Panc1 (cell line): ENCODE measurements around the gene C11orf54. TPM values are rescaled to one million over a fixed set of nuclear protein-coding genes. Genes with fewer than 3 reads are reported as not detected.

ENCODE experiments used
- ATAC-seq: fragments of 200-7000 bp; cut with Tn5 transposase; 2 replicates; pipeline ENCODE4 v1.9.1; 2020; ENCODE audit warnings: mild to moderate bottlenecking, moderate library complexity
- BruUV-seq: library from RNA; stranded (reverse); fragments of 400-500 nt; replicated peaks from 2 replicates; lab custom pipeline; 2021; lab: Mats Ljungman, UMichigan
- CTCF ChIA-PET: fragments of 300-600 bp; sonication (Branson Sonifier 250); formaldehyde crosslinking; loops from one replicate; lab custom pipeline; 2022; ENCODE audit warnings: antibody characterized with exemption; lab: Charles Lee
- POLR2A ChIA-PET: fragments of 300-600 bp; sonication (Branson Sonifier 250); formaldehyde crosslinking; loops from one replicate; lab custom pipeline; 2022; ENCODE audit warnings: antibody characterized with exemption; lab: Charles Lee
- DNase-seq: peaks from one replicate; pipeline ENCODE4 v3.0.0-alpha.2; 2010; ENCODE audit warnings: low read depth, low spot score
- H3K27ac ChIP-seq: 2 replicates; pipeline ENCODE4 v1.5.1; 2011; ENCODE audit warnings: mild to moderate bottlenecking, low read length, inconsistent platforms
- H3K27me3 ChIP-seq: fragments of 200-500 bp; sonication (Bioruptor generic); 2 replicates; pipeline ENCODE4 v1.6.0; 2014; ENCODE audit warnings: low read length, inconsistent platforms; ENCODE audit not compliant: control insufficient read depth, insufficient read depth
- H3K36me3 ChIP-seq: fragments of 200-500 bp; sonication (Bioruptor generic); 2 replicates; pipeline ENCODE4 v1.5.1; 2014; ENCODE audit warnings: inconsistent platforms, mild to moderate bottlenecking, low read length, moderate library complexity; ENCODE audit not compliant: control insufficient read depth, insufficient read depth
- H3K4me1 ChIP-seq: 2 replicates; pipeline ENCODE4 v1.5.1; 2011; ENCODE audit warnings: inconsistent platforms, mild to moderate bottlenecking, low read length, moderate library complexity; ENCODE audit not compliant: control insufficient read depth, insufficient read depth
- H3K4me3 ChIP-seq, 2 experiments: 2 replicates each; pipeline ENCODE4 v1.5.1; 2011 to 2012; ENCODE audit warnings: low read depth in 2 of 2, low read length in 2 of 2, mild to moderate bottlenecking in 2 of 2, inconsistent platforms in 1 of 2, moderate library complexity in 1 of 2
- H3K9me3 ChIP-seq: fragments of 200-500 bp; sonication (Bioruptor generic); 2 replicates; pipeline ENCODE4 v1.5.1; 2014; ENCODE audit warnings: low read depth, mild to moderate bottlenecking, inconsistent platforms, low read length, moderate library complexity; ENCODE audit not compliant: control insufficient read depth, insufficient read depth
- POLR2AphosphoS5 ChIP-seq: IDR thresholded peaks from 2 replicates; pipeline ENCODE4 v1.6.1; 2012; ENCODE audit warnings: mild to moderate bottlenecking, low read depth, low read length, moderate library complexity
- SIN3A ChIP-seq: IDR thresholded peaks from 2 replicates; pipeline ENCODE4 v1.6.1; 2012; ENCODE audit warnings: low read depth, mild to moderate bottlenecking, low read length, moderate library complexity, borderline replicate concordance; ENCODE audit not compliant: insufficient read depth
- TCF7L2 ChIP-seq: IDR thresholded peaks from 2 replicates; pipeline ENCODE4 v1.6.1; 2011; ENCODE audit warnings: mild to moderate bottlenecking, low read depth, low read length, inconsistent platforms
- in situ Hi-C: cut with HindIII; loops from 2 replicates; pipeline ENCODE4 v1.10.0; 2016; ENCODE audit warnings: low sequenced_read_pairs, low pct_unique_long_range_greater_than_20kb
- intact Hi-C: fragments of 100-400 bp; cut with micrococcal nuclease; formaldehyde crosslinking; loops from one replicate; pipeline ENCODE4 v1.10.0; 2022; ENCODE audit not compliant: unreplicated experiment
- total RNA-seq: library from RNA; stranded (reverse); gene quantifications from one replicate; pipeline ENCODE4 v1.2.1, GENCODE V29; 2021; ENCODE audit not compliant: unreplicated experiment
- TF ChIP-seq, protein P1 (sequence below): fragments of 450-650 bp; IDR thresholded peaks from 2 replicates; pipeline ENCODE4 v1.5.1; 2017; ENCODE audit warnings: mild to moderate bottlenecking
- TF ChIP-seq, protein P2 (sequence below), 2 experiments: IDR thresholded peaks; 2 replicates each; pipeline ENCODE4 v1.6.1; 2011 to 2012; ENCODE audit warnings: low read depth in 2 of 2, control low read depth in 1 of 2, low read length in 1 of 2, mild to moderate bottlenecking in 1 of 2, moderate library complexity in 1 of 2; ENCODE audit not compliant: insufficient read depth in 1 of 2

C11orf54 gene
- total RNA-seq, 1 experiment from 2014 or later: 31.0 TPM

DNA sequence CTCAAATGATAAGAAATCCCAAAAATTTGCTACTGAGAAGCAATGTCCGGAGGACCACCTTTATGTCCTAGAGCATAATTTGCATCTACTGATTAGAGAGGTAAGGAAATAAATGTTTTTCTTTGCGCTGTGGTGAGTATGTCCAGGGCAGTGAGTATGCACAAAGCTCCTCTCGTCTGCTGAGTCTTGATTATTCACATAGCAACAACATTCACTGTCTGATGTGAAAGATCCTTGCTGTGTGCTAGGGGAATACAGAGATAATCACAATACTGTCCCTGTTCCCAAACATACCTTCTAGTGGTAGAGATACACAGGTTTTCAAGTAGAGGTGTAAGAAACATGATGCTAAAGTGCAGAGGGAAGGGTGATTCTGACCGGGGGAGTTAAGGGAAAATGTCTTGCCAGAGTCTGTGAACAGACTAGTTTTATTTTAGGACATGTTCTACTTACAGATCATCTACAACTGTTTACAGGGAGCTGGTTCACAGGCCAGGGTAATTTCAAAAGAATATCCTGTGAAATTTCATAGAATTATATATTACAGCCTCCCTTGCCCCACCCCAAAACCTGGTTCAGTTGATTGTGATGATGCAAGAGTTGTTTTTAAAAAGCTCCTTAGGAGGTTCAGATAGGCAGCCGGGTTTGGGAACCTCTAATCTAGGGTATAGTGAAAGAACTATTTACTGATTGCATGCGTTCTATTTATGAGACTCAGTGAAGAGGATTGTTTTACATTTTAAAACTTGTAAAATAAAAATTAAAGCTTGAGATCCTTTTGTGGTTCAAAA lies 55.2 kb downstream of the C11orf54 start:
- POLR2A ChIA-PET: no interaction called here
- H3K36me3 ChIP-seq: peaks cover 61% of the 10 kb centered on the region
- no peaks in the 10 kb centered on the region for H3K27me3 ChIP-seq
- no TSS peak for BruUV-seq
- H3K9me3 ChIP-seq: no peaks in the 10 kb centered on the region
- CTCF ChIA-PET: no interaction called here
- intact Hi-C loops: no loop called here
- DNase-seq: no peak
- TF ChIP-seq TCF7L2: no peak
- TF ChIP-seq SIN3A: no peak
- TF ChIP-seq, protein P1, sequence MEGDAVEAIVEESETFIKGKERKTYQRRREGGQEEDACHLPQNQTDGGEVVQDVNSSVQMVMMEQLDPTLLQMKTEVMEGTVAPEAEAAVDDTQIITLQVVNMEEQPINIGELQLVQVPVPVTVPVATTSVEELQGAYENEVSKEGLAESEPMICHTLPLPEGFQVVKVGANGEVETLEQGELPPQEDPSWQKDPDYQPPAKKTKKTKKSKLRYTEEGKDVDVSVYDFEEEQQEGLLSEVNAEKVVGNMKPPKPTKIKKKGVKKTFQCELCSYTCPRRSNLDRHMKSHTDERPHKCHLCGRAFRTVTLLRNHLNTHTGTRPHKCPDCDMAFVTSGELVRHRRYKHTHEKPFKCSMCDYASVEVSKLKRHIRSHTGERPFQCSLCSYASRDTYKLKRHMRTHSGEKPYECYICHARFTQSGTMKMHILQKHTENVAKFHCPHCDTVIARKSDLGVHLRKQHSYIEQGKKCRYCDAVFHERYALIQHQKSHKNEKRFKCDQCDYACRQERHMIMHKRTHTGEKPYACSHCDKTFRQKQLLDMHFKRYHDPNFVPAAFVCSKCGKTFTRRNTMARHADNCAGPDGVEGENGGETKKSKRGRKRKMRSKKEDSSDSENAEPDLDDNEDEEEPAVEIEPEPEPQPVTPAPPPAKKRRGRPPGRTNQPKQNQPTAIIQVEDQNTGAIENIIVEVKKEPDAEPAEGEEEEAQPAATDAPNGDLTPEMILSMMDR: no peak
- TF ChIP-seq, protein P2, sequence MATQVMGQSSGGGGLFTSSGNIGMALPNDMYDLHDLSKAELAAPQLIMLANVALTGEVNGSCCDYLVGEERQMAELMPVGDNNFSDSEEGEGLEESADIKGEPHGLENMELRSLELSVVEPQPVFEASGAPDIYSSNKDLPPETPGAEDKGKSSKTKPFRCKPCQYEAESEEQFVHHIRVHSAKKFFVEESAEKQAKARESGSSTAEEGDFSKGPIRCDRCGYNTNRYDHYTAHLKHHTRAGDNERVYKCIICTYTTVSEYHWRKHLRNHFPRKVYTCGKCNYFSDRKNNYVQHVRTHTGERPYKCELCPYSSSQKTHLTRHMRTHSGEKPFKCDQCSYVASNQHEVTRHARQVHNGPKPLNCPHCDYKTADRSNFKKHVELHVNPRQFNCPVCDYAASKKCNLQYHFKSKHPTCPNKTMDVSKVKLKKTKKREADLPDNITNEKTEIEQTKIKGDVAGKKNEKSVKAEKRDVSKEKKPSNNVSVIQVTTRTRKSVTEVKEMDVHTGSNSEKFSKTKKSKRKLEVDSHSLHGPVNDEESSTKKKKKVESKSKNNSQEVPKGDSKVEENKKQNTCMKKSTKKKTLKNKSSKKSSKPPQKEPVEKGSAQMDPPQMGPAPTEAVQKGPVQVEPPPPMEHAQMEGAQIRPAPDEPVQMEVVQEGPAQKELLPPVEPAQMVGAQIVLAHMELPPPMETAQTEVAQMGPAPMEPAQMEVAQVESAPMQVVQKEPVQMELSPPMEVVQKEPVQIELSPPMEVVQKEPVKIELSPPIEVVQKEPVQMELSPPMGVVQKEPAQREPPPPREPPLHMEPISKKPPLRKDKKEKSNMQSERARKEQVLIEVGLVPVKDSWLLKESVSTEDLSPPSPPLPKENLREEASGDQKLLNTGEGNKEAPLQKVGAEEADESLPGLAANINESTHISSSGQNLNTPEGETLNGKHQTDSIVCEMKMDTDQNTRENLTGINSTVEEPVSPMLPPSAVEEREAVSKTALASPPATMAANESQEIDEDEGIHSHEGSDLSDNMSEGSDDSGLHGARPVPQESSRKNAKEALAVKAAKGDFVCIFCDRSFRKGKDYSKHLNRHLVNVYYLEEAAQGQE (IDR thresholded peaks at IDR 0.05; ENCODE audit: insufficient read depth in 1 of 2, low read depth in 2 of 2, low read length in 1 of 2): no peak
- no peak for TF ChIP-seq POLR2AphosphoS5
- H3K27ac ChIP-seq: no peak overlapping the region
- no peak for ATAC-seq
- H3K4me1 ChIP-seq: no peaks in the 10 kb centered on the region
- in situ Hi-C loops: no loop called here
- H3K4me3 ChIP-seq: no peak overlapping the region

DNA sequence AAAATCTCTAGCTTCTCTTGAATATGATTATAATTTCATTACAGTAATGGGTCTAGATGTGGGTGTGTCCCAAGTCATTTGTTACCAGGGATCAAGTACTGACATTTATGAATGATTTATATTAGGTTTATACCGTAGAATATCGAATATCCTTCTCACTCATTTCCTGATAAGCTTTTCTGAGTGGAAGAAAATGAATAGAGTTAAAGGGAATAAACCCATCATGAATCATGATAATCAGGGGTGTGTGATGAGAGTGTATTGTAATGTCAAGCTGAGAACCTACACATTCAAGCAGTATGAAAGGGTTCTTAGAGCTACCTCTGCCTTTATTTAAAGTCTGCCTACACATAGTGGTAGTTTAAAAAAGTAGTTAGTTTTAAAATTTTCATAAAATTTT lies 59.9 kb downstream of the C11orf54 start:
- ATAC-seq (no peak), DNase-seq (no peak)
- TF ChIP-seq, protein P1: no peak
- TF ChIP-seq, protein P2 (IDR thresholded peaks at IDR 0.05; ENCODE audit: insufficient read depth in 1 of 2, low read depth in 2 of 2, low read length in 1 of 2): no peak
- TF ChIP-seq POLR2AphosphoS5 (no peak), TCF7L2 (no peak), SIN3A (no peak)
- Histone ChIP-seq H3K4me1 (no peaks in the 10 kb centered on the region), H3K9me3 (no peaks in the 10 kb centered on the region), H3K36me3 (peaks cover 55% of the 10 kb centered on the region), H3K4me3 (no peak overlapping the region), H3K27ac (no peak overlapping the region), H3K27me3 (no peaks in the 10 kb centered on the region)
- ChIA-PET POLR2A (interaction anchor here (0.5 to 0.8 kb wide), 2 partner anchors 11 to 512 kb away, joined by 3 to 7 read pairs; no protein-coding TSS in a partner anchor), CTCF (no interaction called here)
- BruUV-seq: no TSS peak
- intact Hi-C loops (no loop called here), in situ Hi-C loops (no loop called here)
